SK-N-SH (cell line): ENCODE measurements around the gene GLIS1. TPM values are rescaled to one million over a fixed set of nuclear protein-coding genes. Genes with fewer than 3 reads are reported as not detected.

Experiments used
- CTCF ChIA-PET: fragments of 300-600, 350-600 bp; formaldehyde crosslinking; extraction: SDS; loops from one replicate; lab custom pipeline; 2021; lab: Yijun Ruan, JAX
- POLR2A ChIA-PET: fragments of 350-600 bp; sonication (Branson Sonifier 250); formaldehyde crosslinking; extraction: SDS; loops from one replicate; lab custom pipeline; 2020; ENCODE audit warnings: antibody characterized with exemption, inconsistent platforms; lab: Yijun Ruan, JAX
- DNase-seq: peaks from one replicate; pipeline ENCODE4 v3.0.0; 2012
- H2AFZ ChIP-seq: fragments of 200-600 bp; sonication (generic); 2 replicates; pipeline ENCODE4 v1.8.1; 2016; ENCODE audit warnings: antibody characterized with exemption, mild to moderate bottlenecking, low read depth
- H3F3A ChIP-seq: fragments of 200-600 bp; sonication (generic); replicated peaks from 2 replicates; pipeline ENCODE3; 2016; ENCODE audit warnings: antibody characterized with exemption, mild to moderate bottlenecking; ENCODE audit not compliant: insufficient read depth
- H3K27ac ChIP-seq, 2 experiments: fragments of 200-500 bp in 1 of 2; fragments of 200-600 bp in 1 of 2; sonication (Bioruptor generic) in 1 of 2; sonication (generic), shearing (Covaris generic) in 1 of 2; 2 replicates each; pipeline versions ENCODE4 v1.5.1 to v1.6.1; 2014 to 2016; ENCODE audit warnings: low read depth in 2 of 2, inconsistent platforms in 1 of 2, low read length in 1 of 2, mild to moderate bottlenecking in 1 of 2, mixed read lengths in 1 of 2
- H3K27me3 ChIP-seq: fragments of 200-600 bp; sonication (generic), shearing (Covaris generic); 2 replicates; pipeline ENCODE4 v1.6.1; 2016; ENCODE audit warnings: mixed run types; ENCODE audit not compliant: insufficient read depth
- H3K36me3 ChIP-seq, 2 experiments: fragments of 200-500 bp in 1 of 2; fragments of 200-600 bp in 1 of 2; sonication (Bioruptor generic) in 1 of 2; sonication (generic) in 1 of 2; replicated peaks in 1 of 2; 2 replicates each; pipeline versions ENCODE3 to v1.5.1; 2014 to 2016; ENCODE audit warnings: low read length in 1 of 2, mild to moderate bottlenecking in 1 of 2; ENCODE audit not compliant: insufficient read depth in 2 of 2, control insufficient read depth in 1 of 2
- H3K4me1 ChIP-seq, 2 experiments: fragments of 200-500 bp in 1 of 2; fragments of 200-600 bp in 1 of 2; sonication (Bioruptor generic) in 1 of 2; sonication (generic), shearing (Covaris generic) in 1 of 2; 2 replicates each; pipeline versions ENCODE4 v1.5.1 to v1.6.1; 2014 to 2016; ENCODE audit warnings: low read depth in 1 of 2, low read length in 1 of 2, mixed run types in 1 of 2; ENCODE audit not compliant: insufficient read depth in 2 of 2, control insufficient read depth in 1 of 2
- H3K4me2 ChIP-seq: fragments of 200-600 bp; sonication (generic), shearing (Covaris generic); 2 replicates; pipeline ENCODE4 v1.6.1; 2017; ENCODE audit warnings: mixed run types
- H3K4me3 ChIP-seq, 2 experiments: fragments of 200-500 bp in 1 of 2; fragments of 200-600 bp in 1 of 2; sonication (Bioruptor generic) in 1 of 2; sonication (generic), shearing (Covaris generic) in 1 of 2; 2 replicates each; pipeline versions ENCODE4 v1.5.1 to v1.8.1; 2014 to 2016; ENCODE audit warnings: low read depth in 2 of 2, inconsistent platforms in 1 of 2, low read length in 1 of 2, mild to moderate bottlenecking in 1 of 2, mixed read lengths in 1 of 2, moderate library complexity in 1 of 2
- H3K79me2 ChIP-seq: fragments of 200-600 bp; sonication (generic); 2 replicates; pipeline ENCODE4 v1.8.1; 2017; ENCODE audit warnings: mild to moderate bottlenecking; ENCODE audit not compliant: insufficient read depth
- H3K9ac ChIP-seq: fragments of 200-600 bp; sonication (generic); 2 replicates; pipeline ENCODE4 v1.6.1; 2017; ENCODE audit warnings: mixed run types
- H3K9me2 ChIP-seq: fragments of 200-600 bp; sonication (generic); 2 replicates; pipeline ENCODE4 v1.6.1; 2017; ENCODE audit warnings: mixed run types
- H3K9me3 ChIP-seq: fragments of 200-600 bp; sonication (generic); 2 replicates; pipeline ENCODE4 v1.6.1; 2017; ENCODE audit warnings: mixed run types, mild to moderate bottlenecking, moderate library complexity
- H4K20me1 ChIP-seq: fragments of 200-600 bp; sonication (generic); 2 replicates; pipeline ENCODE4 v1.6.1; 2017; ENCODE audit warnings: mild to moderate bottlenecking, mixed run types; ENCODE audit not compliant: insufficient read depth
- CHD2 ChIP-seq: fragments of 150-350 bp; IDR thresholded peaks from 2 replicates; pipeline ENCODE4 v1.6.1; 2018; ENCODE audit warnings: low read length; ENCODE audit not compliant: partially characterized antibody
- EZH2phosphoT487 ChIP-seq: fragments of 200-600 bp; sonication (generic); IDR thresholded peaks from 2 replicates; pipeline ENCODE4 v1.6.1; 2017; ENCODE audit warnings: low read depth, mixed run types, mild to moderate bottlenecking, antibody characterized with exemption, moderate library complexity, borderline replicate concordance
- FOSL2 ChIP-seq: IDR thresholded peaks from 2 replicates; pipeline ENCODE4 v1.4.0; 2012; ENCODE audit warnings: low read depth, mild to moderate bottlenecking, moderate library complexity, borderline replicate concordance
- FOXJ3 ChIP-seq: sonication (generic); formaldehyde crosslinking; IDR thresholded peaks from 2 replicates; pipeline ENCODE4 v1.5.1; 2020; ENCODE audit warnings: mild to moderate bottlenecking, missing genetic modification reagents
- GATA2 ChIP-seq: sonication (generic); formaldehyde crosslinking; IDR thresholded peaks from 2 replicates; pipeline ENCODE4 v1.5.0; 2020; ENCODE audit warnings: mild to moderate bottlenecking, missing genetic modification reagents
- MXI1 ChIP-seq: IDR thresholded peaks from 2 replicates; pipeline ENCODE4 v1.6.1; 2012; ENCODE audit warnings: mild to moderate bottlenecking, low read depth, low read length, improper control_type of control experiment
- NFIC ChIP-seq: IDR thresholded peaks from 2 replicates; pipeline ENCODE4 v1.4.0; 2012; ENCODE audit warnings: borderline replicate concordance
- NRF1 ChIP-seq: IDR thresholded peaks from 2 replicates; pipeline ENCODE4 v1.6.1; 2012; ENCODE audit warnings: low read depth, mild to moderate bottlenecking, low read length
- POLR2AphosphoS5 ChIP-seq: IDR thresholded peaks from 2 replicates; pipeline ENCODE4 v1.6.1; 2012; ENCODE audit warnings: low read depth, low read length
- SIN3A ChIP-seq: IDR thresholded peaks from 2 replicates; pipeline ENCODE4 v1.6.1; 2012; ENCODE audit warnings: low read depth, mild to moderate bottlenecking, low read length, moderate library complexity, borderline replicate concordance
- TAF1 ChIP-seq: IDR thresholded peaks from 2 replicates; pipeline ENCODE4 v1.6.1; 2012; ENCODE audit warnings: low read depth, mild to moderate bottlenecking, low read length, moderate library complexity, borderline replicate concordance
- TEAD4 ChIP-seq: IDR thresholded peaks from 2 replicates; pipeline ENCODE4 v1.4.0; 2012; ENCODE audit warnings: mild to moderate bottlenecking, borderline replicate concordance; ENCODE audit not compliant: insufficient read depth
- WGBS: methylation state at CpG from one replicate; pipeline ENCODE4 v1.1.6; 2017; ENCODE audit warnings: low lambda C conversion rate; 5-methylcytosine and 5-hydroxymethylcytosine counted together
- polyA plus RNA-seq, 3 experiments: library from polyadenylated mRNA; depleted of rRNA; stranded (reverse); fragments of >200 nt; gene quantifications; 2 replicates each; pipeline ENCODE4 v1.2.3, GENCODE V29; 2012

The GLIS1 gene
- polyA plus RNA-seq, 1 of the 3 experiments (the other 2 are of a cell fraction) = 0.13 TPM

- Histone ChIP-seq H3K36me3 (no peaks in the 10 kb centered on the region), H3K27ac (no peak overlapping the region), H3K4me3 (no peak overlapping the region), H3K27me3 (no peaks in the 10 kb centered on the region), H2AFZ (no peak overlapping the region), H3K9ac (no peak overlapping the region), H3K79me2 (no peaks in the 10 kb centered on the region)
- no peak for TF ChIP-seq POLR2AphosphoS5
- no peak for TF ChIP-seq NRF1
- TF ChIP-seq MXI1 = no peak
- TF ChIP-seq GATA2 = no peak
- TF ChIP-seq FOSL2 = no peak
- TF ChIP-seq CHD2 = no peak
- TF ChIP-seq SIN3A = no peak
- TF ChIP-seq TAF1 = no peak
- TF ChIP-seq, all 33 proteins: peak for 0
- DNase-seq = no peak
- 86% methylated on average over 7 of the region's 7 CpGs for WGBS
- Histone ChIP-seq H3K9me2 (no peaks in the 10 kb centered on the region), H3K4me1 (peaks cover 0 to 42% of the 10 kb centered on the region in 2 experiments; a peak in 2 of 4 replicates), H3K4me2 (no peak overlapping the region), H4K20me1 (no peaks in the 10 kb centered on the region), H3F3A (peaks cover 6% of the 10 kb centered on the region), H3K9me3 (no peaks in the 10 kb centered on the region)
- ChIA-PET CTCF (no interaction called here), POLR2A (no interaction called here)
Measured at GRCh38 chr1:53644496-53644895, 94.5 kb downstream of the GLIS1 start.

GRCh38 chr1:53643881-53644390 is 95.0 kb downstream of the GLIS1 start:
- Histone ChIP-seq H3K36me3 (no peaks in the 10 kb centered on the region), H3K9me2 (no peaks in the 10 kb centered on the region), H3K4me1 (peaks cover 0 to 42% of the 10 kb centered on the region in 2 experiments; a peak in 2 of 4 replicates), H3K4me2 (no peak overlapping the region), H3K9ac (no peak overlapping the region), H3F3A (peaks cover under 1% of the 10 kb centered on the region), H2AFZ (no peak overlapping the region), H3K9me3 (no peaks in the 10 kb centered on the region), H3K27me3 (no peaks in the 10 kb centered on the region), H3K4me3 (no peak overlapping the region), H3K79me2 (no peaks in the 10 kb centered on the region), H3K27ac (no peak overlapping the region; a peak in 1 of 4 replicates), H4K20me1 (no peaks in the 10 kb centered on the region)
- ChIA-PET CTCF (interaction anchor here (1.0 to 4.5 kb wide), 3 partner anchors 22 to 159 kb away, joined by 3 to 26 read pairs (median 3); no protein-coding TSS in a partner anchor), POLR2A (no interaction called here)
- WGBS = 69% methylated on average over 4 of the region's 4 CpGs
- no peak for TF ChIP-seq TEAD4
- TF ChIP-seq FOXJ3 = no peak
- no peak for TF ChIP-seq NFIC
- TF ChIP-seq EZH2phosphoT487 = no peak
- no peak for DNase-seq
